ENCODE measurements around the gene VAPA.

VAPA gene, protein sequence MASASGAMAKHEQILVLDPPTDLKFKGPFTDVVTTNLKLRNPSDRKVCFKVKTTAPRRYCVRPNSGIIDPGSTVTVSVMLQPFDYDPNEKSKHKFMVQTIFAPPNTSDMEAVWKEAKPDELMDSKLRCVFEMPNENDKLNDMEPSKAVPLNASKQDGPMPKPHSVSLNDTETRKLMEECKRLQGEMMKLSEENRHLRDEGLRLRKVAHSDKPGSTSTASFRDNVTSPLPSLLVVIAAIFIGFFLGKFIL

GRCh38 chr18:9913526-9914333 lies at the start of gene VAPA:
TSS of gene VAPA (plus strand) at chr18:9914016. CDS start at chr18:9914257, 241 bp downstream.
- DNase-seq (ENCODE audit: insufficient read length, low spot score) = peak; percentile 96
- FAIRE-seq = peak; percentile 96

GRCh38 chr18:9865764-9866490 lies 47.9 kb upstream of the VAPA start:
- DNase-seq (ENCODE audit: insufficient read length, low spot score) (no peak), FAIRE-seq (no peak)

GRCh38 chr18:9866627-9867026 lies 47.2 kb upstream of the VAPA start:
- no peak for DNase-seq (ENCODE audit: insufficient read length, low spot score)
- FAIRE-seq = no peak

- no peak for DNase-seq (ENCODE audit: insufficient read length, low spot score)
Observed at GRCh38 chr18:9867071-9867594, 46.7 kb upstream of the VAPA start.

DNA sequence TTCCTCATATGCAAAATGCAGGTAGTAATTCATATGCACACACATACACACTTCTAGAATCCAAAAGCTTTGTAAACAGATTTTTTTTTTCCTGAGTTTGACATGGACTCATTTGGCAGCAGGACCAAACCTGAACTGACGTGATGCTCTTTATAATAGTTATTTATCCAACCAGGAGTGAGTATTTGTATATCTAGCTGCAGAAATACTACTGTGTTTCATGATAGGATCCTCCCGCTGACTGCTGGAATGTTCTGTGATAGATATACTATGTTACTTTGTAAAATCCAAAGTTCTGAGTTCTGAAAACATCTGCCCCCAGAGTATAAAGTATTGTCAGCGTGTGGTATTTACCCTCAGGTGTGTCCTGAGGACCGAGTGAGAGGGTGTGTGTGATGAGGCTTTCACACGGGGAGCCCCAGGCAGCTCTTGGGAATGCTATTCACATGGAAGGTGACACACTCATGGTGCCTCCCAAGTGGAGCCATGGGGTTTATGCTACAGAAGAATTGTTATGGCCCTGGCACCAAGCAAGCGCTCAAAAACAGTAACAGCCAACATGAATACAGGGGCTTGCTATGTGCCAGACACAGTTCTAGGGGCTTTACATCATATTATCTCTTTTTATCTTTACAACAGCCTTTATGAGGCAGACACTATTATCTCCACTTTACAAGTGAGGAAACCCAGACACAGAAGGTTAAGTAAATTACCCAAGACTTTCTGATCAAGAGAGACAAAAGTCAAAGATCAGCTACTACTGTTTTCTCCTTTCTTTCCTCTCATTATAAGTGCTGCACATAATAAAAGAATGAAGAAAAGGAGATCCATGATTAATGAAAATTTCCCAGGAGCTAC lies 44.7 kb upstream of the VAPA start:
- DNase-seq (ENCODE audit: insufficient read length, low spot score) (no peak), FAIRE-seq (no peak)

More at GRCh38 chr18:9867071-9867594, 46.7 kb upstream of the VAPA start:
- FAIRE-seq = no peak

- no peak for FAIRE-seq
- DNase-seq (ENCODE audit: insufficient read length, low spot score) = peak; percentile 56
Observed at GRCh38 chr18:9869715-9870430, 43.9 kb upstream of the VAPA start.

- no peak for FAIRE-seq
Observed at GRCh38 chr18:9870431-9871008, 43.3 kb upstream of the VAPA start.

DNA sequence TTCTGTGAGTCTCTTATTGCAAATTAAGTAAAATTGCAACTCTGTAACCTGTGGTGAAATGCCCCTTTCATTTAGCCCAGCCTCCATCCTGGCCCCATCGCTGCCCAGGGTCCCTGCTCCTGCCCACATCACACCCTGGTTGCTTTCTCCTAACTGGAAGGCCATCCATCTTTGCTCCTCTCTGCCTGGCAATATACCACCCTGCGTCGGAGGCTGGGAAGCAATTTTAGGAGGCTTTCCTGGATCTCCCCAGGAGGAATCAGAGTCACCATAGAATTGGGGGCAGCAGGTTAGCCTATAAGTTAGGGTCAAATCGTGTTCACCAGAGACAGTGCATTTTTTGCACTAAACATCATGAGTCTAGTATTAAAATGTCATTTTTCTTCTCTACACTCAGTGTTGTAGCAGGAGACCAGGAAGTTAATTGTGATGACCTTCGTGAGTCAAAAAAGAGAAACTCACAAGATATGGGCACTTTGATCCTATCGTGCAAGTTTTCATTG lies 42.5 kb upstream of the VAPA start:
- no peak for FAIRE-seq
- no peak for DNase-seq (ENCODE audit: insufficient read length, low spot score)

More at GRCh38 chr18:9870431-9871008, 43.3 kb upstream of the VAPA start:
- no peak for DNase-seq (ENCODE audit: insufficient read length, low spot score)

GRCh38 chr18:9872823-9873222 lies 41.0 kb upstream of the VAPA start:
- DNase-seq (ENCODE audit: insufficient read length, low spot score) (no peak), FAIRE-seq (no peak)

DNA sequence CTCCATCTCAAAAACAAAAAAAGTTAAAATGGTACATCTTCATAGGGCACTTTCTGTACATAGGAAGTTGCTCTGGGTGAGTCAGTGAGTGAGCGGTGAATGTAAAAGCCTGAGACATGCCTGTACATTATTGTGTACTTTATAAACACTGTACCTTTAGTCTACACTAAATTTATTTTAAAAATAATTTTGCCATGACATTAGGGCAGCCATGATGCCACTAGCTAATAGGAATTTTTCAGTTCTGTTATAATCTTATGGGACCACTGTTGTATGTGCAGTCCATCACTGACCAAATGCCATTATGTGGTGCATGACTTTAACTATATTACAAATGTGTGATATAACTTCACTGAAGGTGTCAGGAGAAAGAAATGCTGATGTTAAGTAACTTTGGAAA lies 39.1 kb upstream of the VAPA start:
- DNase-seq (ENCODE audit: insufficient read length, low spot score) = no peak
- FAIRE-seq = no peak

DNA sequence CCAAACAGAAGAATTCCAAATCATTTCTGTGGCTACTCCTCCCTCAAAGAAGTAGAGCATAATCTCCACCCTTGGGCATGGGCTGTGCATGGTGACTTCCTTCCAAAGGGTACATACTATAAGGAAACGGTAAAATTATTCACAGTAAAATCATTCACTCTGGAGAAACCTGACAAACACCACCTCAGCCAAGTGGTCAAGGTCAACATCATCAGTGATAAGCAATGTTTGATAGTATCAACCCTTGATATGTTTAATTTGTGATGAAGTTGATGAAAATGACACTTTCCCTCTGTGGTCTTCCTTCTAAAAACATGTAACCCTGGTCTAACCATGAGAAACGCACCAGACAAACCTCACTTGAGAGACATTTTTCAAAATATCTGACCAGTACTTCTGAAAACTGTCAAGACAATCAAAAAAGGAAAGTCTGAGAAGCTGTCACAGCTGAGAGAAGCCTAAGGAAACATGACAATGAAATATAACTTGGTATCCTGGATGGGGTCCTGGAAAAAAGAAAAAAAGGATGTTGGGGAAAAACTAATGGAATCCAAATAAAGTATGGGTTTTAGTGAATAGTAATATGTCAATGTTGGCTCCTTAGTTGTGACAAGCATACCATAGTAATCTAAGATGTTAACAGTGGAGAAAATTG lies 37.5 kb upstream of the VAPA start:
- DNase-seq (ENCODE audit: insufficient read length, low spot score) (no peak), FAIRE-seq (no peak)

DNA sequence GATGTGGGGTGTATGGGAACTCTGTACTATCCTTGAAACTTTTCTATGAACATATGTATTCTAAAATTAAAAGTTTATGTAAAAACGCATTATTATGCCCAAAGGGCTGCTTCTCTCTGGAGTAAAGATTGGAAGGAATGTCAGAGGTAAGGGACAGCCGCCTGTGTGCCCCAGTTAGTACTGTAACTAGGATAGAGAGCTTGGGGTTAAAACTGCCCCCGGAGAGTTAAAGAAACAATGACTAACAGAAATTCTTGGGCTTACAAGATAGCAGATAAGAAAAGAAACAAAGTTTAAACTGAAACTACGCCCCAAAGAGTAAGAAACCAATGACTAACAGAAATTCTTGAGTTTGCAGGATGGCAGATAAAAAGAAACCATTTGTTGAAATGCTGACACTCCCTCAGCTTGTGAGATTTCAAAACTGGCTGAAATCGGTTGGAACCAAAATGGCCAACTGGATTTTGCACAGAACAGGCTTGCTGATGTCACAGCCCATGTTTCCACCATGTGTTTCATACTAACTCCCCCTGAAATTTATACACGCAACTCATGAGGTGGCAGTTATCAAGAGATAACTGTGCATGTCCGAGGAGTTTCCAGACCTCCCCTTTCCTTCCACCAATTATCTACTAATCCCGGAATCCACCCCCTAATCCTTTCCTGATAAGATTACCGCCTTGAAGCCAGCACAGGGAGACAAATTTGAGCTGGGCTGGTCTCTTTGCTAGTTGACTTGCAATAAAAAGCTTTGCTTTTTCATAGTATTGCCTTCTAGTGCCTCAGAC lies 36.8 kb upstream of the VAPA start:
- FAIRE-seq = no peak
- DNase-seq (ENCODE audit: insufficient read length, low spot score) = peak; percentile 47

- no peak for FAIRE-seq
- no peak for DNase-seq (ENCODE audit: insufficient read length, low spot score)
Observed at GRCh38 chr18:9877655-9878014, 36.2 kb upstream of the VAPA start.

- DNase-seq (ENCODE audit: insufficient read length, low spot score) (no peak), FAIRE-seq (no peak)
Observed at GRCh38 chr18:9878095-9878494, 35.7 kb upstream of the VAPA start.

- FAIRE-seq = no peak
Observed at GRCh38 chr18:9878783-9879242, 35.0 kb upstream of the VAPA start.

GRCh38 chr18:9884090-9884489 lies 29.7 kb upstream of the VAPA start:
- FAIRE-seq = no peak
- DNase-seq (ENCODE audit: insufficient read length, low spot score) = no peak

More at GRCh38 chr18:9878783-9879242, 35.0 kb upstream of the VAPA start:
- DNase-seq (ENCODE audit: insufficient read length, low spot score) = no peak

DNA sequence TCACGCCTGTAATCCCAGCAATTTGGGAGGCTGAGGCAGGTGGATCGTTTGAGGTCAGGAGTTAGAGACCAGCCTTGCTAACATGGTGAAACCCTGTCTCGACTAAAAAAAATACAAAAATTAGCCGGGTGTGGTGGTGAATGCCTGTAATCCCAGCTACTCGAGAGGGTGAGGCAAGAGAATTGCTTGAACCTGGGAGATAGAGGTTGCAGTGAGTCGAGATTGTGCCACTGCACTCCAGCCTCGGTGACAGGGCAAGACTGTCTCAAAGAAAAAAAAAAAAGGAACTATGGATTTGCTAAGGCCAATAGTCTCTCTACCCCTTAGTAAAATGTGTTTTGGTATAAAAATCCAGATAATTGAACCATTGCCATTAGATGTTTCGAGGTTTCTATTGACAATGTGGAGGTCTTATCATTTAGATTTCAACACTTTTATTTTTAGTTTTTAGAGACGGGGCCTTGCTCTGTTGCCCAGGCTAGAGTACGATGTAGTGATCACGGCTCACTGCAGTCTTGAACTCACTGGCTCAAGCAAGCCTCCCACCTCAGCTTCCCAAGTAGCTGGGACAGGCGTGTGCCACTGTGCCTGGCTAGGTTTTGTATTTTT lies 29.2 kb upstream of the VAPA start:
- no peak for FAIRE-seq
- DNase-seq (ENCODE audit: insufficient read length, low spot score) = no peak

Measured in HTR-8/SVneo (cell line).